Muscle layer of duodenum (tissue), 2 donors: Measurements from ENCODE around the gene MSMP.

ENCODE experiments used
- H3K27ac ChIP-seq: one replicate; pipeline ENCODE4 v1.7.0; 2013; ENCODE audit warnings: mild to moderate bottlenecking, low read length
- H3K27me3 ChIP-seq: one replicate; pipeline ENCODE4 v1.7.0; 2013; ENCODE audit warnings: low read depth, mild to moderate bottlenecking, control low read depth, low read length
- H3K36me3 ChIP-seq, 2 donors: one replicate each; pipeline ENCODE4 v1.7.0; 2013; ENCODE audit warnings: low read length in 2 of 2, control low read depth in 1 of 2, mild to moderate bottlenecking in 1 of 2; ENCODE audit not compliant: insufficient read depth in 2 of 2, control insufficient read depth in 1 of 2
- H3K4me1 ChIP-seq, 2 donors: one replicate each; pipeline ENCODE4 v1.7.0; 2013; ENCODE audit warnings: low read length in 2 of 2, mild to moderate bottlenecking in 2 of 2, control low read depth in 1 of 2, moderate library complexity in 1 of 2; ENCODE audit not compliant: insufficient read depth in 2 of 2, control insufficient read depth in 1 of 2
- H3K4me3 ChIP-seq, 2 donors: one replicate each; pipeline ENCODE4 v1.7.0; 2013; ENCODE audit warnings: low read length in 2 of 2, low read depth in 1 of 2, mild to moderate bottlenecking in 1 of 2
- H3K9me3 ChIP-seq, 2 donors: one replicate each; pipeline ENCODE4 v1.7.0; 2013; ENCODE audit warnings: low read length in 2 of 2, control low read depth in 1 of 2, mild to moderate bottlenecking in 1 of 2; ENCODE audit not compliant: control insufficient read depth in 1 of 2
- donor health status: healthy.

MSMP gene

GRCh38 chr9:35705836-35706430 is 48.1 kb downstream of the MSMP start:
- no peak overlapping the region for H3K27ac ChIP-seq
- no peak overlapping the region for H3K4me3 ChIP-seq
- no peaks in the 10 kb centered on the region for H3K27me3 ChIP-seq
- no peaks in the 10 kb centered on the region for H3K4me1 ChIP-seq
- H3K9me3 ChIP-seq, result no peaks in the 10 kb centered on the region
- peaks cover 87 to 91% of the 10 kb centered on the region in 2 donors for H3K36me3 ChIP-seq

GRCh38 chr9:35705372-35705771 is 48.7 kb downstream of the MSMP start:
- no peaks in the 10 kb centered on the region for H3K9me3 ChIP-seq
- H3K4me1 ChIP-seq, result no peaks in the 10 kb centered on the region
- H3K4me3 ChIP-seq, result no peak overlapping the region
- H3K27me3 ChIP-seq, result no peaks in the 10 kb centered on the region
- H3K36me3 ChIP-seq, result peaks cover 87 to 90% of the 10 kb centered on the region in 2 donors
- H3K27ac ChIP-seq, result no peak overlapping the region

- H3K27me3 ChIP-seq, result no peaks in the 10 kb centered on the region
- no peak overlapping the region for H3K27ac ChIP-seq
- no peak overlapping the region for H3K4me3 ChIP-seq
- no peaks in the 10 kb centered on the region for H3K4me1 ChIP-seq
- no peaks in the 10 kb centered on the region for H3K9me3 ChIP-seq
- peaks cover 96 to 98% of the 10 kb centered on the region in 2 donors for H3K36me3 ChIP-seq
These were observed 50.0 kb downstream of the MSMP start for GRCh38 chr9:35703906-35704672.
